ENCODE data around the gene CORO2A.
"Not testable (repeated sequence)": the region's sequence is repeated elsewhere in the genome, so short reads cannot be mapped to it uniquely, and the experiment has no call there.

Gene CORO2A

GRCh38 chr9:98142182-98142907, 50.1 kb downstream of the CORO2A start:
- DNase-seq = no peak
- H3K4me3 Mint-ChIP-seq = no peak overlapping the region
- H3K27me3 Mint-ChIP-seq = no peaks in the 10 kb centered on the region
- no peak overlapping the region for H3K27ac Mint-ChIP-seq
- CTCF ChIA-PET = interaction anchor here (1.0 kb wide), 1 partner anchor 51 kb away, joined by 3 read pairs; no protein-coding TSS in a partner anchor
- no peaks in the 10 kb centered on the region for H3K36me3 Mint-ChIP-seq
- H3K4me1 Mint-ChIP-seq = no peaks in the 10 kb centered on the region
- H3K9me3 Mint-ChIP-seq = no peaks in the 10 kb centered on the region

- Mint-ChIP-seq H3K27ac (no peak overlapping the region), H3K4me1 (no peaks in the 10 kb centered on the region), H3K9me3 (no peaks in the 10 kb centered on the region), H3K36me3 (no peaks in the 10 kb centered on the region), H3K4me3 (no peak overlapping the region), H3K27me3 (no peaks in the 10 kb centered on the region)
- no peak for DNase-seq
- CTCF ChIA-PET = no interaction called here
These were observed 51.9 kb downstream of the CORO2A start for GRCh38 chr9:98140503-98140902.

- CTCF ChIA-PET = no interaction called here
- H3K27me3 Mint-ChIP-seq = no peaks in the 10 kb centered on the region
- H3K4me3 Mint-ChIP-seq = no peak overlapping the region
- DNase-seq = no peak
- no peaks in the 10 kb centered on the region for H3K4me1 Mint-ChIP-seq
- no peaks in the 10 kb centered on the region for H3K36me3 Mint-ChIP-seq
- no peak overlapping the region for H3K27ac Mint-ChIP-seq
- H3K9me3 Mint-ChIP-seq = no peaks in the 10 kb centered on the region
These were observed 55.9 kb downstream of the CORO2A start for GRCh38 chr9:98136489-98136888.

DNA sequence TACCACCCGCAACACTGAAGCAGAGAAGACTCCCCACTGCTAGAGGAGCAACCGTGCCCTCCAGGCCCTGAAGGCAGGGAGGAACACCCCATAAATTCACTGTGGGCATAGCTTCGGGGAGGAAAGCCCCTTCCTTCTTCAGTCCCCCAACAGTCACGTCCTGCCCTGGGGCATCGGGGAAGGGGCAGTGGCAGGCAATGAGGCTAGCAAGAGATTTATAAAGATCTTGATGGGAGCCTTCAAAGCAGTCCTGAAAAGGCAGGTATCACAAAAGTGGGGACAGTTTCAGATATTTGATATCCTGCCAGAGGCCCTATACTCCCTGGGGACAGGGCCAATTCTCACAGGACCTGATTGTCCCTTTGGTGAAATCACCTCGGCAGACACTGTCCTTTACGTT, 56.5 kb downstream of the CORO2A start:
- Mint-ChIP-seq H3K4me3 (no peak overlapping the region), H3K9me3 (no peaks in the 10 kb centered on the region), H3K27ac (no peak overlapping the region), H3K36me3 (no peaks in the 10 kb centered on the region), H3K4me1 (no peaks in the 10 kb centered on the region), H3K27me3 (no peaks in the 10 kb centered on the region)
- DNase-seq = no peak
- CTCF ChIA-PET = no interaction called here

DNA sequence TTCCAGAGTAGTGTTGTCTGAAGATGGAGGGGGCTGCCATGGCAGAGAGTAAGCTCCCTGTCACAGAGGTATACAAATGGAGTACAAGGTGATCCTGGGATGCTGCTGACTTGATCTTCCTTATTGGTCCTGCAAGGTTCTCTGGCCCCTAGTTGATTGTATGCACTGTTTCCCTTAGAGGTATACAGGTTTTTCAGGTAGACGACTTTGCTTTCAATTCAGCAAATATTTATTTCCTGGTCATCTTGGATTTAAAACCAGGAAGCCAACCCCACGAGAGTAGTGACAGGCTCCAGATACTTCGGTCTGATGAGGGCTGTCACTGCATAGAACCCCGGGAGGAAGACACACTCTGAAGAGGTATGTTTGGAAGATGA, 56.9 kb downstream of the CORO2A start:
- Mint-ChIP-seq H3K4me3 (no peak overlapping the region), H3K27ac (no peak overlapping the region), H3K4me1 (no peaks in the 10 kb centered on the region), H3K27me3 (no peaks in the 10 kb centered on the region), H3K9me3 (no peaks in the 10 kb centered on the region), H3K36me3 (no peaks in the 10 kb centered on the region)
- no peak for DNase-seq
- CTCF ChIA-PET = no interaction called here

- Mint-ChIP-seq H3K36me3 (no peaks in the 10 kb centered on the region), H3K27me3 (no peaks in the 10 kb centered on the region), H3K9me3 (no peaks in the 10 kb centered on the region), H3K27ac (no peak overlapping the region), H3K4me1 (no peaks in the 10 kb centered on the region), H3K4me3 (no peak overlapping the region)
- DNase-seq = no peak
- CTCF ChIA-PET = no interaction called here
These were observed 57.5 kb downstream of the CORO2A start for GRCh38 chr9:98134702-98135557.

DNA sequence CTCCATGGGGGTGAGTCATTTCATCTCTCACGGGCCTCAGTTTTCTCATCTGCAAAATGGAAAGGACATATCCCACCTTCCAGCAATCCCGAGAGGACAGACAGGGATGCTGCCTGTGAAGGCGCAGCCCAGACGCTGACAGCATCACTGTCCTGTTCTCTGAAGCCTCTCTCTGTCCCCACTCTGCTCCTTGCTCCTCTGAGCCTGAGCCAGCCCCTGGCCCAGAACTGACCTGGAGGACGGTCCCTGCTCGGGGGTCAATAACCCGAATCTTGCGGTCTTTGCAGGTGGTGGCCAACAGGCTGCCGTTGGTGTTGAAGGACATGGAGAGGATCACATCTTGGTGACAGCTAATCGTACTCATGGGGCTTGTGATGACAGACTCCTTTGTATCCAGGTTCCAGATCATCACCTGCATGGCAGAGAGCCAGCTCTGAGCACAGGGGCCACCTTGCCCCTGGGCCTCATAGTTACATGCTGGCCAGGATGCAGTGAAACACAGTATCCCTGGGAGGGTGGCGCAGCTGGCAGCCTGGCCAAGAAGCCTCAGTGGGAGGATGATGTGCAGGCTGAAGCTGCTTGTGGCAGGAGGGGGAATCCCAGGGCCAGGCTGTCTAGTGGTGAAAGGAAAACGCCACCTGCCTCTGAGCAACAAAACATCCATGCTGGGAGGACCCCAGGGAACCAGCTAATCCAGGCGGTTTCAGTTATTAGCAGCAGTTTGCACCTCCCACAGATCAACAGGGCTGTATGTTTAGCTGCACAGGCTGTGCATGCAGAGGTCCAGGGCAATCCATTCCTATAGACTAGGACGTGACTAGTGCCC, 59.4 kb downstream of the CORO2A start:
- CTCF ChIA-PET = no interaction called here
- no peaks in the 10 kb centered on the region for H3K9me3 Mint-ChIP-seq
- peaks cover 2% of the 10 kb centered on the region for H3K36me3 Mint-ChIP-seq
- no peak for DNase-seq
- no peak overlapping the region for H3K4me3 Mint-ChIP-seq
- peaks cover 8% of the 10 kb centered on the region for H3K4me1 Mint-ChIP-seq
- no peaks in the 10 kb centered on the region for H3K27me3 Mint-ChIP-seq
- H3K27ac Mint-ChIP-seq = peak overlapping the region; percentile 9

DNA sequence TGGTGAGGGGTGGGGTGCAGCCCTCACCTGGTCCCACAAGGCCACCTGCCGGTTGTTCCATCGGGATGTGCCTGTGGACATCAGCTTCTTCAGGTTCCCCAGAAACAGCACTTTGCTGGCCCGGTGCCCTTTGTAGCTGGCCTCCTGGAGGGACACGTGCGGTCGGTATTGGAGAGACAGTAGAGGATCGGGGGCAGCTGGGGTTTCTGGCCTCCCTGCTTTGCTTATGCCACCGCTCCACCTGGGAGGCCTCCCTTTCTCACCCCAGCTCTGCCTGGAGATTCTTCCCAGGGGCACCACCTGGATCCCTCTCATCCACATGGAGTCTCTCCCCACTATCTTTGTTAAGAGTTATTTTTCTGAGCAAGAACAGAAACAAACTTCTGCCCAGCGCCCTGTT, 60.3 kb downstream of the CORO2A start:
- DNase-seq = no peak
- H3K27me3 Mint-ChIP-seq = no peaks in the 10 kb centered on the region
- CTCF ChIA-PET = no interaction called here
- peaks cover 2% of the 10 kb centered on the region for H3K36me3 Mint-ChIP-seq
- H3K27ac Mint-ChIP-seq = peak overlapping the region; percentile 42
- no peaks in the 10 kb centered on the region for H3K9me3 Mint-ChIP-seq
- H3K4me3 Mint-ChIP-seq = no peak overlapping the region
- peaks cover 8% of the 10 kb centered on the region for H3K4me1 Mint-ChIP-seq

- no peak for DNase-seq
- no peaks in the 10 kb centered on the region for H3K9me3 Mint-ChIP-seq
- no peaks in the 10 kb centered on the region for H3K27me3 Mint-ChIP-seq
- no peak overlapping the region for H3K27ac Mint-ChIP-seq
- H3K4me1 Mint-ChIP-seq = peaks cover 8% of the 10 kb centered on the region
- CTCF ChIA-PET = no interaction called here
- H3K4me3 Mint-ChIP-seq = no peak overlapping the region
- peaks cover 9% of the 10 kb centered on the region for H3K36me3 Mint-ChIP-seq
These were observed 61.7 kb downstream of the CORO2A start for GRCh38 chr9:98130576-98131228.

DNA sequence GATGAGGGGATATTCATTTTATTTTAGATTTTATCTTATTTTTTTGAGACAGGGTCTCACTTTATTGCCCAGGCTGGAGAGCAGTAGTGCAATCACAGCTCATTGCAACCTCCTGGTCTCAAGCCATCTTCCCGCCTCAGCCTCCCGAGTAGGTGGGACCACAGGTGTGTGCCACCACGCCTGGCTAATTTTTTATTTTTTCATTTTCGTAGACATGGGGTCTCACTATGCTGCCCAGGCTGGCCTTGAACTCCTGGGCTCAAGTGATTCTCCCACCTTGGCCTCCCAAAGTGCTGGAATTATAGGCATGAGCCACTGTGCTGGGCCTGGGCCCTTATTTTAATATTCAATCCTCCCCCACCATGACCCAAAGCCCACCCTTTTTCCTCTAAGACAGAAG, 62.4 kb downstream of the CORO2A start:
- H3K27me3 Mint-ChIP-seq, DNase-seq, H3K4me3 Mint-ChIP-seq, H3K4me1 Mint-ChIP-seq, H3K27ac Mint-ChIP-seq, H3K9me3 Mint-ChIP-seq, CTCF ChIA-PET: not testable (repeated sequence)
- H3K36me3 Mint-ChIP-seq = peaks cover 13% of the 10 kb centered on the region

- Mint-ChIP-seq H3K9me3 (no peaks in the 10 kb centered on the region), H3K4me1 (peaks cover 8% of the 10 kb centered on the region), H3K4me3 (no peak overlapping the region), H3K36me3 (peaks cover 14% of the 10 kb centered on the region), H3K27ac (peak overlapping the region; percentile 79), H3K27me3 (no peaks in the 10 kb centered on the region)
- DNase-seq = no peak
- CTCF ChIA-PET = interaction anchor here (0.9 to 1.0 kb wide), 2 partner anchors 44 to 205 kb away, joined by 3 read pairs; no protein-coding TSS in a partner anchor
These were observed 63.0 kb downstream of the CORO2A start for GRCh38 chr9:98129451-98129881.

- Mint-ChIP-seq H3K4me3 (no peak overlapping the region), H3K36me3 (peaks cover 16% of the 10 kb centered on the region), H3K27me3 (no peaks in the 10 kb centered on the region), H3K4me1 (peaks cover 8% of the 10 kb centered on the region), H3K9me3 (no peaks in the 10 kb centered on the region), H3K27ac (no peak overlapping the region)
- no peak for DNase-seq
- CTCF ChIA-PET = interaction anchor here (0.8 kb wide), 1 partner anchor 9 kb away, joined by 3 read pairs; the partner anchor contains the start of gene TRIM14
These were observed 64.1 kb downstream of the CORO2A start for GRCh38 chr9:98128316-98128715.

DNA sequence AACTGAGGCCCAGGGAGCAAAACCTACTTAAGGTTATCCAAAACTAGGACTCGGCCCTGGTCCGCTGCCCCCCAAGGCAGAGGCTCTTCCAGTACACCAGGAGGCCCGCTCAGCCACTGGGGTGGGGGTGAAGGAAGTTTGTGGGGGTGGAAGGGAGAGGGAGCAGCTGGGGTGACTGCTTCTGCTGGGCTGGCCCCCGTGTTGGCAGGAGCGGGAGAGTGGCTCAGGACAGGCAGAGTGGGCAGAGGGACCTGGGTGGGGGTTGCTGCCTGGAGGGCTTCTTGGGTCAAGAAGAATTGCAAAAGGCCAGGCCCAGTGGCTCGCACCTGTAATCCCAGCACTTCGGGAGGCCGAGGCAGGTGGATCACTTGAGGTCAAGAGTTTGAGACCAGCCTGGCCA, 65.2 kb downstream of the CORO2A start:
- no peaks in the 10 kb centered on the region for H3K9me3 Mint-ChIP-seq
- no peak overlapping the region for H3K27ac Mint-ChIP-seq
- CTCF ChIA-PET = no interaction called here
- H3K36me3 Mint-ChIP-seq = peaks cover 16% of the 10 kb centered on the region
- no peaks in the 10 kb centered on the region for H3K27me3 Mint-ChIP-seq
- peaks cover 10% of the 10 kb centered on the region for H3K4me1 Mint-ChIP-seq
- no peak overlapping the region for H3K4me3 Mint-ChIP-seq
- DNase-seq = no peak
